ENCODE measurements around the gene FAM204A.

DNA sequence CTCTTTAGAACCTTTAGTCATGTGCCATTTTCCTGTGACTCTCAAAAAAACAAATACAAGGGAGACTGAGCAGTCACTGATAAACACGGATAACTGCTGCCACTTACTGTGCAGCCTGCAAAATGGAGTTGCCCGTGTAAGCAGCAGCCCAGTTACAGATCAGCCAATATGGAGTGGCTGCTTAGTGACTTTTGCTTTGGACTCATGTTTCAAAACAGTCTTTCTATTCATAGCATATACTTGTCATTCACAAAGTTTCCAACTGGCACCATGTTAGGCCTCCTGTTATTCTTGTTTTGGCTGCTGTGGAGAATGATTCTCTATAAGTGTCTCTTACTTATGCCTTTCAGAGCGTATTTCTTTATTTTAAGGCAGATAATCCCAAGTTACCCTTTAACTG lies 3.0 kb downstream of the FAM204A start:
- TF ChIP-seq POLR2AphosphoS5 (IDR thresholded peaks at IDR 0.05) (no peak), POLR2A (IDR thresholded peaks at IDR 0.05; ENCODE audit: low read depth) (no peak)
- TF ChIP-seq, protein P1, sequence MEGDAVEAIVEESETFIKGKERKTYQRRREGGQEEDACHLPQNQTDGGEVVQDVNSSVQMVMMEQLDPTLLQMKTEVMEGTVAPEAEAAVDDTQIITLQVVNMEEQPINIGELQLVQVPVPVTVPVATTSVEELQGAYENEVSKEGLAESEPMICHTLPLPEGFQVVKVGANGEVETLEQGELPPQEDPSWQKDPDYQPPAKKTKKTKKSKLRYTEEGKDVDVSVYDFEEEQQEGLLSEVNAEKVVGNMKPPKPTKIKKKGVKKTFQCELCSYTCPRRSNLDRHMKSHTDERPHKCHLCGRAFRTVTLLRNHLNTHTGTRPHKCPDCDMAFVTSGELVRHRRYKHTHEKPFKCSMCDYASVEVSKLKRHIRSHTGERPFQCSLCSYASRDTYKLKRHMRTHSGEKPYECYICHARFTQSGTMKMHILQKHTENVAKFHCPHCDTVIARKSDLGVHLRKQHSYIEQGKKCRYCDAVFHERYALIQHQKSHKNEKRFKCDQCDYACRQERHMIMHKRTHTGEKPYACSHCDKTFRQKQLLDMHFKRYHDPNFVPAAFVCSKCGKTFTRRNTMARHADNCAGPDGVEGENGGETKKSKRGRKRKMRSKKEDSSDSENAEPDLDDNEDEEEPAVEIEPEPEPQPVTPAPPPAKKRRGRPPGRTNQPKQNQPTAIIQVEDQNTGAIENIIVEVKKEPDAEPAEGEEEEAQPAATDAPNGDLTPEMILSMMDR (IDR thresholded peaks at IDR 0.05) = no peak
